ENCODE data around the gene TIMM23B.
A peak's percentile ranks its signal among the peaks of the same experiment; 100 is the strongest.
"Not testable (repeated sequence)": the region's sequence is repeated elsewhere in the genome, so short reads cannot be mapped to it uniquely, and the experiment has no call there.

TIMM23B gene

GRCh38 chr10:49941447-49942338 lies at the start of gene TIMM23B, which contains the start of gene PARG:
Gene TIMM23B (plus strand): TSS chr10:49942053. CDS start chr10:49942195, 142 bp downstream.
Gene PARG (minus strand): TSS chr10:49942027. CDS start chr10:49941725, 302 bp downstream.
- peak; percentile 89 to 90 for ATAC-seq

- not testable (repeated sequence) for ATAC-seq
Observed at GRCh38 chr10:49899999-49900398, 41.9 kb upstream of the TIMM23B start.

- ATAC-seq, result not testable (repeated sequence)
Observed at GRCh38 chr10:49900406-49900805, 41.4 kb upstream of the TIMM23B start.

GRCh38 chr10:49903829-49904228 lies 38.0 kb upstream of the TIMM23B start:
- ATAC-seq, result not testable (repeated sequence)

- ATAC-seq, result not testable (repeated sequence)
Observed at GRCh38 chr10:49908290-49909080, 33.4 kb upstream of the TIMM23B start.

- not testable (repeated sequence) for ATAC-seq
Observed at GRCh38 chr10:49910295-49910694, 31.6 kb upstream of the TIMM23B start.

GRCh38 chr10:49916451-49916850 lies 25.4 kb upstream of the TIMM23B start:
- not testable (repeated sequence) for ATAC-seq

GRCh38 chr10:49917927-49918326 lies 23.9 kb upstream of the TIMM23B start:
- not testable (repeated sequence) for ATAC-seq

GRCh38 chr10:49922041-49922440 lies 19.8 kb upstream of the TIMM23B start:
- ATAC-seq, result not testable (repeated sequence)

- not testable (repeated sequence) for ATAC-seq
Observed at GRCh38 chr10:49923572-49923971, 18.3 kb upstream of the TIMM23B start.

- ATAC-seq, result not testable (repeated sequence)
Observed at GRCh38 chr10:49931276-49931675, 10.6 kb upstream of the TIMM23B start.

GRCh38 chr10:49931959-49932728 lies 9.7 kb upstream of the TIMM23B start:
- not testable (repeated sequence) for ATAC-seq

GRCh38 chr10:49942339-49942705 lies 469 bp downstream of the TIMM23B start:
- ATAC-seq, result peak in 1 of 2 donors; percentile 7

GRCh38 chr10:49943607-49944006 lies 1.8 kb downstream of the TIMM23B start:
- not testable (repeated sequence) for ATAC-seq

- ATAC-seq, result not testable (repeated sequence)
Observed at GRCh38 chr10:49948142-49948541, 6.3 kb downstream of the TIMM23B start.

- ATAC-seq, result not testable (repeated sequence)
Observed at GRCh38 chr10:49948737-49949136, 6.9 kb downstream of the TIMM23B start.

GRCh38 chr10:49952006-49952405 lies 10.2 kb downstream of the TIMM23B start:
- ATAC-seq, result not testable (repeated sequence)

GRCh38 chr10:49953122-49953521 lies 11.3 kb downstream of the TIMM23B start:
- ATAC-seq, result not testable (repeated sequence)

GRCh38 chr10:49970331-49970857 lies 28.5 kb downstream of the TIMM23B start:
- not testable (repeated sequence) for ATAC-seq

GRCh38 chr10:49971466-49971865 lies 29.6 kb downstream of the TIMM23B start:
- not testable (repeated sequence) for ATAC-seq

- ATAC-seq, result not testable (repeated sequence)
Observed at GRCh38 chr10:49972094-49972493, 30.2 kb downstream of the TIMM23B start.

- ATAC-seq, result not testable (repeated sequence)
Observed at GRCh38 chr10:49977756-49978155, 35.9 kb downstream of the TIMM23B start.

Data from activated CD4-positive, CD25-positive, alpha-beta regulatory T cell treated with anti-CD3 and anti-CD28 coated beads, Interleukin-2, amount 50 U/mL, for 24 hours (primary cell).